ENCODE results near the gene MAML2. TPM values are rescaled to one million over a fixed set of nuclear protein-coding genes. Genes with fewer than 3 reads are reported as not detected.

MAML2 gene
- total and polyA plus RNA-seq, 2 of the 13 experiments (the other 11 are each of a cell fraction or from before 2014, with no cell fraction given), result 2.3 to 25.9 TPM

DNA sequence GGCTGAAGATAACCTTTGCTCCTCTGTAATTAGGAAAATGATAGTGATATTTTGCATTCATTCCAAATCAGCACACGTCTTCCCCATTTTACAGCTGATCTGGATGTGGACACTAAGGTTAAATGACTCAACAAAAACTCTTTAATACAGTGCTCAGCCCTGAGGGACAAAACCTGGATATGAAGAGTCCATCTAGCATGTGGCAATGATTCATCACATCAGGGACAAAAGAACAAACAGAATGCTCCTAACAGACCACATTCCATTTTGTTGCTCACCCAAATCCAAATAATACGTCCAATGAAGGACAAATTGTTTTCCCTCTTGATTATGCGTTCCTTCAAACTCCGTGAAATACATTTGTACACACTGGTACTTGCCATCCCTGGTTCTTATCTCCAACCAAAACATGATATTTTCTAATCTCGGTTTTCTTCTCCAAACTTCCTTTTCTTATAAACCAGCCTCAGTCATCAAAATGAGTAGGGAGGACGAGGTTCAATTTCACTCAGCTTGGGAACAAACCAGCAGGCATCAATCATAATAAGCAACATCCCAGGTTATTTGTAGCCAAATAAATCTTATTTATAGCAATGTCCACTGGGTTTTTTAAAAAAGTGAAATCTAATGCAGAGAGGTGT, 365.3 kb downstream of the MAML2 start:
- Histone ChIP-seq H3K27ac (ENCODE audit: extremely low read length, insufficient read depth, low read length) (no peak overlapping the region), H4K20me1 (ENCODE audit: insufficient read depth, low read length) (no peaks in the 10 kb centered on the region), H2AFZ (ENCODE audit: low read length) (no peak overlapping the region), H3K36me3 (replicated peaks in 1 of 2; ENCODE audit: control insufficient read depth in 1 of 2, insufficient read depth in 2 of 2, low read length in 2 of 2) (peaks cover 15 to 32% of the 10 kb centered on the region in 2 experiments; a peak in 4 of 5 replicates), H3K9me3 (ENCODE audit: low read length) (no peaks in the 10 kb centered on the region), H3K4me3 (replicated peaks in 1 of 3; ENCODE audit: insufficient read depth in 1 of 3, low read depth in 2 of 3, low read length in 3 of 3) (no peak overlapping the region), H3K27me3 (ENCODE audit: control insufficient read depth in 1 of 2, insufficient read depth in 2 of 2, low read length in 2 of 2) (no peaks in the 10 kb centered on the region), H3K4me2 (ENCODE audit: low read depth, low read length) (no peak overlapping the region), H3K9ac (ENCODE audit: insufficient read depth, low read depth, low read length) (no peak overlapping the region), H3K4me1 (ENCODE audit: insufficient read depth, low read length) (0 out of 2 replicates have a peak, but pooled peaks cover 8% of the 10 kb centered on the region), H3K79me2 (ENCODE audit: insufficient read depth, low read length) (no peaks in the 10 kb centered on the region)
- intact Hi-C loops (cut with micrococcal nuclease; ENCODE audit: unreplicated experiment), result no loop called here
- BruUV-seq (replicated peaks), result no TSS peak
- DNase-seq (ENCODE audit: low spot score), result peak; percentile 63
- TF ChIP-seq MXI1 (IDR thresholded peaks at IDR 0.05; ENCODE audit: borderline replicate concordance, low read depth, low read length) (no peak), ZNF713 (CRISPR knock-in tag; IDR thresholded peaks at IDR 0.05) (no peak), FOSL2 (CRISPR knock-in tag; IDR thresholded peaks at IDR 0.05) (peak; percentile 74), KMT2B (CRISPR knock-in tag; IDR thresholded peaks at IDR 0.05) (no peak), CENPX (CRISPR knock-in tag; IDR thresholded peaks at IDR 0.05) (no peak), MEIS2 (CRISPR knock-in tag; IDR thresholded peaks at IDR 0.05) (no peak), ZNF510 (CRISPR knock-in tag; IDR thresholded peaks at IDR 0.05; ENCODE audit: low read depth) (no peak), NFE2L2 (IDR thresholded peaks at IDR 0.05; ENCODE audit: low read length) (peak; percentile 58; the same call in 1 of the 2 replicates), ZNF773 (CRISPR knock-in tag; IDR thresholded peaks at IDR 0.05; ENCODE audit: borderline replicate concordance) (no peak), SOX13 (IDR thresholded peaks at IDR 0.05) (no peak), SOX13 (CRISPR knock-in tag; conservative IDR thresholded peaks at IDR 0.05 in 1 of 2, IDR thresholded peaks at IDR 0.05 in 1 of 2) (peak in 1 of 2 experiments; percentile 26; a peak in 1 of 4 replicates), ZKSCAN1 (IDR thresholded peaks at IDR 0.05; ENCODE audit: low read length) (peak; percentile 69; the same call in 1 of the 2 replicates)
- TF ChIP-seq, protein P1, sequence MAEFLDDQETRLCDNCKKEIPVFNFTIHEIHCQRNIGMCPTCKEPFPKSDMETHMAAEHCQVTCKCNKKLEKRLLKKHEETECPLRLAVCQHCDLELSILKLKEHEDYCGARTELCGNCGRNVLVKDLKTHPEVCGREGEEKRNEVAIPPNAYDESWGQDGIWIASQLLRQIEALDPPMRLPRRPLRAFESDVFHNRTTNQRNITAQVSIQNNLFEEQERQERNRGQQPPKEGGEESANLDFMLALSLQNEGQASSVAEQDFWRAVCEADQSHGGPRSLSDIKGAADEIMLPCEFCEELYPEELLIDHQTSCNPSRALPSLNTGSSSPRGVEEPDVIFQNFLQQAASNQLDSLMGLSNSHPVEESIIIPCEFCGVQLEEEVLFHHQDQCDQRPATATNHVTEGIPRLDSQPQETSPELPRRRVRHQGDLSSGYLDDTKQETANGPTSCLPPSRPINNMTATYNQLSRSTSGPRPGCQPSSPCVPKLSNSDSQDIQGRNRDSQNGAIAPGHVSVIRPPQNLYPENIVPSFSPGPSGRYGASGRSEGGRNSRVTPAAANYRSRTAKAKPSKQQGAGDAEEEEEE (CRISPR knock-in tag; IDR thresholded peaks at IDR 0.05; ENCODE audit: borderline replicate concordance), result no peak
- TF ChIP-seq, protein P2, sequence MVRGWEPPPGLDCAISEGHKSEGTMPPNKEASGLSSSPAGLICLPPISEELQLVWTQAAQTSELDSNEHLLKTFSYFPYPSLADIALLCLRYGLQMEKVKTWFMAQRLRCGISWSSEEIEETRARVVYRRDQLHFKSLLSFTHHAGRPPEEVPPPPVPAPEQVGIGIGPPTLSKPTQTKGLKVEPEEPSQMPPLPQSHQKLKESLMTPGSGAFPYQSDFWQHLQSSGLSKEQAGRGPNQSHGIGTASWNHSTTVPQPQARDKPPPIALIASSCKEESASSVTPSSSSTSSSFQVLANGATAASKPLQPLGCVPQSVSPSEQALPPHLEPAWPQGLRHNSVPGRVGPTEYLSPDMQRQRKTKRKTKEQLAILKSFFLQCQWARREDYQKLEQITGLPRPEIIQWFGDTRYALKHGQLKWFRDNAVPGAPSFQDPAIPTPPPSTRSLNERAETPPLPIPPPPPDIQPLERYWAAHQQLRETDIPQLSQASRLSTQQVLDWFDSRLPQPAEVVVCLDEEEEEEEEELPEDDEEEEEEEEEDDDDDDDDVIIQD (CRISPR knock-in tag; IDR thresholded peaks at IDR 0.05; ENCODE audit: low read depth), result peak; percentile 33; the same call in 1 of the 2 replicates
- TF ChIP-seq, protein P3, sequence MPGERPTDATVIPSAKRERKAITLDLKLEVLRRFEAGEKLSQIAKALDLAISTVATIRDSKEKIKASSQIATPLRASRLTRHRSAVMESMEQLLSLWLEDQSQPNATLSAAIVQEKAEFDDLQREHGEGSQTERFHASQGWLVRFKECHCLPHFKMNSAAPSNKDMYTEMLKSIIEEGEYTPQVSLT (CRISPR knock-in tag; IDR thresholded peaks at IDR 0.05; ENCODE audit: borderline replicate concordance, low read depth), result no peak
- WGBS (ENCODE audit: low lambda C conversion rate), result 88% methylated on average over 6 of the region's 6 CpGs
- no peak; the same call in 2 of the 3 replicates for ATAC-seq
- no peak for FAIRE-seq
- POLR2A ChIA-PET, result no interaction called here
- CTCF ChIA-PET (ENCODE audit: low intra/inter-chr PET ratio, low total read pairs), result no interaction called here
- in situ Hi-C loops (cut with HindIII; ENCODE audit: extremely low pct_ligation_motif_present, low pct_unique_long_range_greater_than_20kb), result no loop called here
